NCI-H1417 treated with DMSO at 0.1 percent for 48 hours (cell line): ENCODE measurements around the gene TMEM183A.
A peak's percentile ranks its signal among the peaks of the same experiment; 100 is the strongest.
"Not testable (repeated sequence)": the region's sequence is repeated elsewhere in the genome, so short reads cannot be mapped to it uniquely, and the experiment has no call there.

Source experiments
- DNase-seq: peaks from one replicate; lab custom pipeline; 2025; lab: John Stamatoyannopoulos, UW

Gene TMEM183A, protein sequence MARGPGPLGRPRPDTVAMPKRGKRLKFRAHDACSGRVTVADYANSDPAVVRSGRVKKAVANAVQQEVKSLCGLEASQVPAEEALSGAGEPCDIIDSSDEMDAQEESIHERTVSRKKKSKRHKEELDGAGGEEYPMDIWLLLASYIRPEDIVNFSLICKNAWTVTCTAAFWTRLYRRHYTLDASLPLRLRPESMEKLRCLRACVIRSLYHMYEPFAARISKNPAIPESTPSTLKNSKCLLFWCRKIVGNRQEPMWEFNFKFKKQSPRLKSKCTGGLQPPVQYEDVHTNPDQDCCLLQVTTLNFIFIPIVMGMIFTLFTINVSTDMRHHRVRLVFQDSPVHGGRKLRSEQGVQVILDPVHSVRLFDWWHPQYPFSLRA

DNA sequence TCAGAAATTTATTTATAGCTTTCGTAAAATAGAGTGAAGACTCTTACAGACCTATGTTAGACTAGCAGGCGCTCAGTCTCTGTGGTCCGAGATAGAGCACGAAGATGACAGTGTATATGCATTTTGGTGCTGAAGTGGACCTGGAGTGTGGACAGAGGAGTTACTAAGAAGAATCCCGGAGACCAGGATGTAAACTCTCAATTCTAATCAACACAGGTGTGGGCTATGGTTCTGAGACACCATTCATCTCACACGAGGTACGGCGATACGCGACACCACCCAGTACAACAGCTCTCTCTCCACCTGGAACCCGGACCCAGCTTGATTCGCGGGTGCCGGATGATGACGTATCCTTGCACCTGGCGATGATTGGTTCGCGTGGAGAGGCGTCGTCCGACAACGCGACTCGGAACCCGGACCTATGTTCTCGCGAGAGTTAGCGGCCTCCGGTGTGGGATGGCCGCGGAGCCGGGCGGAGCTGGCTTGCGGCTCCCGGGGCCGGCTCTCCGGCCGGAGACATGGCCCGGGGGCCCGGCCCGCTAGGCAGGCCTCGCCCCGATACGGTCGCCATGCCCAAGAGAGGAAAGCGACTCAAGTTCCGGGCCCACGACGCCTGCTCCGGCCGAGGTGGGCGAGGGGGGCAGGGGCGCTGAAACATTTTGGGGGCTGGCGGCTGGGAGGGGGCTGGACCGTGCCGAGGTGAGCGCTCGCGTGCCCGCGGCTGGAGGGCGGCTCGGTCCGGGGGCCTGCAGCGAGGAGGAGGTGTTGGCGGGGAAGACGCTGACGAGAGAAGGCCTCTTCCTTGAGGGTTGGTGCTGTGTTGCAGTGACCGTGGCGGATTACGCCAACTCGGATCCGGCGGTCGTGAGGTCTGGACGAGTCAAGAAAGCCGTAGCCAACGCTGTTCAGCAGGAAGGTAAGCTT is at the start of gene TMEM183A:
TMEM183A (plus strand) TSS at position 427 of the 924 bp plus-strand sequence; CDS start at position 519, 92 bp downstream.
- DNase-seq = peak; percentile 56

DNA sequence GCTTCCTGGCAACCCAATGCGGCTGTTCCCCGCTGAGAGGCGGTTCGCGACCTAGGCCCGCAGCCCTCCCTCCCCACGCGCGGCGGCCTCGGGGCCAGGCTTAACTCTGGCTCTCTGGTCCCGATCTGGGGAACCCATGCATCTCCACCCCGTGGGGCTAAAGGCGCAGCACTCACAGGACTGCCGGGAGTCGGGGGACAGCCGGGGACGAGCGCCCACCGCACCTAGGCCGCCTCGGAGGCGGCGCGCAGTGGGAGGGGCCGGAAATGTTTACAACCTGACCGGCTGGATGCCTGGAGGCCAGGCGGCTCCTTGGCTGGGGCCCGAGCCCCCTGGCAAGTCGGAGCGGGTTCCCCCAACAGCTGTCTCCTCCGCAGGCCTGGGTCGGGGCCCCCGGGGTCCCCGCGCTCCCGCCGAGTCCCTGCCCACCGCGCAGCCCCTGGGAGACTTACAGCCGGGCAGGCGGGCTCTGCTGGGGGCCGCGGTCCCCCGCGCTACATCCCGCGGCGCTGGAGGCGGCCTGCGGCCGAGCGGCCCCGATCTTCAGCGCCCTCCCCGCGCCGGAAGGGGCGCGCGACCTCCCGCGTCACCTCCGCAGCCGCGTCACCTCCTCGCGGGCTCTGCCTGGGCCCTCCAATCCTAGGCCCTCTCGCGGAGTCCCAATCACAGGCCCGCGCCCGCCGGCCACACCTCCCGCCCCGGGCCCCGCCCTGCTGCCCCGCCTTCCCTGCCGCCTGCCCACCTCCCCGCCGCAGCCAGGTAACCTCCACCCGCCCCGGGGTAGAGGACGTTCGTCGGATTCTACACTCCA is 49.2 kb upstream of the TMEM183A start, which contains the start of gene ADIPOR1:
ADIPOR1 (minus strand) TSS at position 580 of the 811 bp plus-strand sequence. CDS start 7,242 bp downstream, outside the sequence.
- peak; percentile 46 for DNase-seq

GRCh38 chr1:202958544-202959275 is 48.5 kb upstream of the TMEM183A start:
- DNase-seq = no peak

GRCh38 chr1:202959276-202959620 is 47.9 kb upstream of the TMEM183A start:
- DNase-seq = no peak

DNA sequence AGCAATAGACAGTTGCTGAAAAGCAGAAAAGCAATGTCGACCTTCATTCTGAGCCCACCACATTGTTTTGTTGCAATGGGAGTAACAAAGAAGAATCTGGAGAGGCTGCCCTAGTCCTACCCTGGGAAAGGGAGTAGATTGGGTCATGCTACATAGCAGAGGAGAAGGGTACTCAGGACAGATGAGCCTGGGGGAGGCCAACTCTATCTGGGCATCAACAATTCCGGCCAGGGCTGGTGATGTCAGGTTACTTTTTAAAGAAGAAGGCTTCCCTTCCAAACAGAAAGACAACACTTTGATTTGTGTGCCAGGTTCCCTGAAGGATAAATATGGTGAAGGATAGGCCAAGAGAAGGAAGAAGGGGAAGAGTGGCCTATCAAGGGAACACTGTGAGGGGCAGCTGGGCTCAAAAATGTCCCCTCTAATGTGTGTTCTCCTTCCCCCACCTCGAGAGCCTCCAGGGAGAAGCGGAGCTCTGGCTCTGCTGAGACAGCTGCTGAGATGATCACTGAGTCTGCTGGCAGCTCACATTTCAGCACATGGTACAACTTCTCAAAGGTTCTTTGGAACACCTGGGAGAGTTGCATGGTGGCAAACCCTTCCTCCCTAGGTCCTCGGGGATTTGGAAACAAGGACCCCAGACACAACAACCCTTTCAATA is 45.8 kb upstream of the TMEM183A start:
- DNase-seq = no peak

DNA sequence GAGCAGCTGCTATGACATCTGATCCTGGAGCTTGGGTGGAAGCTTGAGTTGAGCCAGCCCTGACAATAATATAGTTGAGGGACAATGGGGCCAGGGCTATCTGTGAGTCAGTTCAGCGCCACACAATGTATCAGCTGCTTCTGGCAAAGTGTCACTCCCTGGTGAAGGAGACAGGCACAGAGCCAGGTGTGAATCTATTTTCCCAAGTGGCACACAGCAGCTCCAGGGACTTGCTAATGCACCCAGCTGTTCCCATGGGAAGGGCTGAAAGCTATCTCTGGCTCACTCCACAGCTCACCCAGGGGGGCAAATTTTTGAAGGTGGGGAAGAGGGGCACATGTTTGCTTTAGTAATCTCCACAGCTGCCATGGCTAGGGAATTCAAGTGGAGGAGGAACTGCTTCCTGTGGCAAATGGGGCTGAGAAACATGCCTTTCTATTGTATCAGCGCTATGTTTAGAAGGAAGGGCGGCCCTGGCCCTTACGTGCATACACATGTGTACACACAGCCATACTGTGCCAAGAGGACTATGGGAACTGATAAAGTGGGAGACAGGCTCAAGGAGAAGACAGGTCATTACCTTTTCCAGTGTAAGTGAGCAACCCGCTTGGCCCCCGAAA is 42.3 kb upstream of the TMEM183A start:
- peak; percentile 84 for DNase-seq

GRCh38 chr1:202965422-202965821 is 41.8 kb upstream of the TMEM183A start:
- DNase-seq = no peak

DNA sequence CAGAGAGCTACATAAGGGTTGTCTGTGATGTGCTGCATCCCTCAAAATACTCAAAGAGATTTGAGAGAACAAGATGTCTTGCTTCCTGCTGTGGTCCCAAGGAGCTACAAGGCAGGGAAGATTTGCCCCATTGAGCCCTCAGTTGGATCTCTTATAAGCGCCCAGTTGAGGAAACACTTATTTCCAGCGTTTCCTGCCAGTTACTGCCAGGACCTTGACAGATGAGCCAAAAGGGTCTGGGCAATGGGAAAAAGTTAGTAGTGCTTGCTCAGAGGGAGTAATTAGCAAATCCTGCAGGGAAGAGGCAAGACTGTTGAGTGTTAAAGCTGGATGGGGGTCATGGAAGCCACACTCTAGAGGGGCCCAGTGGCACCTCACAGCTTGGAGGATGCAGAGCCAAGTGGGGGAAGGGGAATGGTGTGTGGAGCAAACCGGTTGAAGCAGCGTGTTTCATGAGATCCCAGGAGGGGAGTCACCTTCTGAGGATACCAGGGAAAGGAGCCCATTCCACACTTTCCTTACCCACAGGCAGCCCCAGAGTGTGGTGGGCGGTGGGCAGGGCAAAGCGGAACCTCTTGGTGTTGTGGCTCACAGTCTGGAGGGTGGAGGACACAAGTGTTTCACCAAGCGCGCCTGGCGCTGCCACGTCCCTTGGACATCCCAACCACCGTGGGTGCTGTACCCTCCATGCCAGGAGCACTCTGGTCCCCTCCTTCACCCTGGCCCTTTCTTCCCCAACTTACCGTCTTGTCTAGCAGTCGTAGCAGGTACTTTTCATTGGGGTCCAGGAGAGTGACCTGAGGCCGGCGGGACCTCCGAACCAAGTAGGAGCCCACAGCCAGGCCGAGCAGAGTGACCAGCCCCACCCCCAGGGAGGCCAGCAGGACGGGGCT is 40.9 kb upstream of the TMEM183A start:
- DNase-seq = no peak

DNA sequence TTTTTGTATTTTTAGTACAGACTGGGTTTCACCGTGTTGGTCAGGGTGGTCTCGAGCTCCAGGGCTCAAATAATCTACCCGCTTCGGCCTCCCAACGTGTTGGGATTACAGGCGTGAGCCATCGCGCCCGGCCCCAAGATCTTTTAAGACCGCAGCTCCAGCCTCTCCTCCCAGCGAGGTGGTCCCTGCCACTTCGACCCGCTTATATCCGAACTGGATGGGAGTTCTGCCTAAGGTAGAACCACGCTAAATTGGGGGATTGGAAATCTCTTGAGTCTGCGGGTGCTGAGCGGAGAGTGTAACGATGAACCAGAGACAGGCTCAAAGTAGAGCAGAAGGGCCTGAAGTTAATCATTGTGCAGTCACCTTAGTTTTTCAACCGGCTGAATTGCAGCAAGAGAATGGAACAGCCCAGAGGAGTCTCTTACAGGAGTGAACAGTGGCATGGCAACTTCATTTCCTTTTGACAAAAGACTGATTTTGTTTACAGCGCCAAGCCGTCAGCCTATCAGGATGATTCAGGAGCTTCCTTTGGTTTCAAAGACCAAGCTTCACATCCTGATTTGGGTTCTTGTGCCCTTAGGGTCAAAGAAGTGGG is 39.4 kb upstream of the TMEM183A start:
- no peak for DNase-seq

GRCh38 chr1:202968351-202968750 is 38.8 kb upstream of the TMEM183A start:
- DNase-seq = no peak

DNA sequence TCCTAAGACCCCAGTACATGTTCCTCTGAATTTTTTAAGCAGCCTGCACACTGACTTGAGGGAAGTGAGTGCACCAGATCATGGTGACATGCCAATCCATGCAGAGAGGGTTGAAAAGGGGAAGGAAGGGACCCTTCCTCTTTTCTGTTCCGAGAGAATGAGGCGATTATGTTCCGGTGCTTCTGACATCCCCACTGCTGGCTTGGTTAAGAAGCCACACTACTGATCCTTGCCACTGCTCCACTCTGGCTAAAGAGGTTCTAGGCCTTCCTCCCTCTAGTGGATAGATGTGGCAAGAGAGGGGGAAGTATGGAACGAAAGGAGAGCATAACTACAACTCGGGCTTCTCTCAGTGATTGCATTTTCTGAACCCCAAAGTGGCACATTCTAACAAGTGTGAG is 38.3 kb upstream of the TMEM183A start:
- DNase-seq = no peak

GRCh38 chr1:202972046-202972445 is 35.1 kb upstream of the TMEM183A start:
- no peak for DNase-seq

DNA sequence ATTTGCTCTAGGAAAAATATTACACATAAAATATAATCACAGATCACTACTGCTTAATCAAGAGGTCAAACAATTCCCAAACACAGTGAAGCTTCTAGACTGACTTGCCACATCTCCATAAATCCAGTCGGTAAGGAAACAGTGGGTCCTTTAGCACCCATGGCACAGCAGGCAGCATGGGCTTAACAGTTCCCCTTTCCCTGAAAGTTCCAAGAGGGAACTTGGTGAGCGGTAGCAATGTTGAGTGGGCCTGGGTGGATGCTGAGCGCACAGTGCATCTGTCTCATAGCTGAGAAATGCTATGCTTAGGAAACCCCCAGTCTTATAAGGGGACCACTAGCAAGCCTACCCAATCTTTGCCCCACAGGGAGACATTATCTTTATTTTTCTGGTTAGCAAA is 32.3 kb upstream of the TMEM183A start:
- DNase-seq = no peak

DNA sequence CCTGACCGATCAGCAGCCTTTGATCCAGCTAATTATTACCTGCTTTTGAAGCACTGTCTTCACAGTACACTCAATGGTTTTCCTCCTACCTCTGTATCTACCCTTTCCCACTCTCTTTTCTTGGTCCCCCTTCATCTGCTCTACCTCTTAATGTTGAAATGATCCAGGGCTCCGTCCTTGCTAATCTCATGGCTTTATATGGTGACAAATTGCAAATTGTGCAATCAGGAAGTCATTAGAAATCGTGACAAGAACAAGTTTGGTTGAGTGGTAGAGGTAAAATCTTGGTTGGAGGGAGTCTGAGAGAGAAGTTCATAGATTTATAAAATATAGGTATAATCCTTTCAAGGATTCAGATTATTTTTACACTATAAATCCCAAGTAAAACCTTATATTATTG is 30.5 kb upstream of the TMEM183A start:
- DNase-seq = no peak

DNA sequence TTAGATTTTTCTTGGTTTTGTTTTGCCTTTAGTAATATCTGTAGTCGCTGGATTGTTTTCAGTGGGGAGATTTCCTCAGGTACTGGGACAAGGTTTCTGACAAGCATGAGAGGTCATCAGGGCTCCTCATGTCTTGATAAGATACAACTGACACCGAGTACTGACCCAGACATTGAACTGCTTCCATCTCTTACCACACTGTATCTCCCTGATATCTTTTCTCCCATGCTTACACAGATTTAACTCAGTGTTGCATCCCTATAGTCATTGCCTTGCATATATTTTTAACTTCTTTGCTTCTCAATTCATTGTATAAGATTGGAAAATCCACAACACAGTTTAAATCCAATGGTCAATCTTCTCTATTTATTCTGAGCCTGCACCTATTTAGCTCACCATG is 27.7 kb upstream of the TMEM183A start:
- no peak for DNase-seq

DNA sequence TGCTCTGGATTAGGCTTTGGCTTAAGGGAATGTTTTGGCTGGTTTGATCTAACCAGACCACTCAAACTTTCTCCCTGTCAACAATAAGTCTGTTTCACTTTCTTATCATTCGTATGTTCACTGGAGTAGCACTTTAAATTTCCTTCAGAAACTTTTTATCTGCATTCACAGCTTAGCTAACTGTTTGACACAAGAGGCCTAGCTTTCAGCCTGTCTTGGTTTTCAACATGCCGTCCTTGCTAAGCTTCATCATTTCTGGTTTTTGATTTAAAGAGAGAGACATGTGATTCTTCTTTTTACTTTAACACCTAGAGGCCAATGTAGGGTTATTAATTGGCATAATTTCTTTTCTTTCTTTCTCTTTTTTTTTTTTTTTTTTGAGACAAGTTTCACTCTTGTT is 25.2 kb upstream of the TMEM183A start:
- DNase-seq = no peak

DNA sequence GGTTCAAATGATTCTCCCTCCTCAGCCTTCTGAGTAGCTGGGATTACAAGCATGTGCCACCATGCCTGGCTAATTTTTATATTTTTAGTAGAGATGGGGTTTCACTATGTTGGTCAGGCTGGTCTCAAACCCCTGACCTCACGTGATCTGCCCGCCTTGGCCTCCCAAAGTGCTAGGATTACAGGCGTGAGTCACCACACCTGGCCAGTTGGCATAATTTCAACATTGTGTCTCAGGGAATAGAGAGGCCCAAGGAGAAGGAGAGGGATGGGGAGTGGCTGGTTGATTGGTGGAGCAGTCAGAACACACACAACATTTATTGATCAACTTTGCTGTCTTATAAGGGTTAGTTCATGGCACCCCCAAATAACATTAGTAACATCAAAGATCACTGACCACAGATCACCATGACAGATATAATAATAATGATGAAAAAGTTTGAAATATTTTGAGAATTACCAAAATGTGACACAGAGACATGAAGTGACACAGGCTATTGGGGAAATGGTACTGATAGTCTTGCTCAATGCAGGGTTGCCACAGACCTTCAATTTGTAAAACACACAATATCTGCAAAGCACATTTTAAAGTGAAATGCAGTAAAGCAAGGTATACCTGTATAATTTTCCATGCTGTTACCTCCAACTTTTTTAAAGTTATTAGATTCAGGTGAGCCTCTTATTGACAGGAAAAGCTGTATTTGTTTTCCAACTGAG is 24.3 kb upstream of the TMEM183A start:
- DNase-seq = no peak

GRCh38 chr1:202986120-202986519 is 21.1 kb upstream of the TMEM183A start:
- DNase-seq = not testable (repeated sequence)
